ENCODE results near the gene KCNMA1.

DNA sequence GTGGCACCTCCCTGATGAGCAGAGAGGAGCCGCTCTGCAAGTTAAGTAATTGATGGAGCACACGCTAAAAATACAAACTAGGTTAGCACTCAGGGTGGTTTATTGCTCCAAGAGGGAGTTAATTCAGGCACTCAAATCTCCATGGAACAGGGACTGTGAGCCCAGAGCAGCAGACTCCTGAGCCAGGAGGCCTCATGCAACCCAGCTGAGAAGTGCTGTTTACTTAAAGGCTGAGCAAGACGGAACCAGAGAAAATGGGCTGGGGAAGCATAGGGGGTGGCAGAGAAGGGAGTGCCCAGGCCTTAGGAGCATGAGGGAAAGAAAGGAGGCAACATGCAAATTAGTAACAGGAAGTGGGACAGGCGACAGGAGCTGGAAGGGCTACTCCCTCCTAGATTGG is 174.1 kb downstream of the KCNMA1 start:
- no peak for TF ChIP-seq POLR2A (IDR thresholded peaks at IDR 0.05)
- TF ChIP-seq, protein P1, sequence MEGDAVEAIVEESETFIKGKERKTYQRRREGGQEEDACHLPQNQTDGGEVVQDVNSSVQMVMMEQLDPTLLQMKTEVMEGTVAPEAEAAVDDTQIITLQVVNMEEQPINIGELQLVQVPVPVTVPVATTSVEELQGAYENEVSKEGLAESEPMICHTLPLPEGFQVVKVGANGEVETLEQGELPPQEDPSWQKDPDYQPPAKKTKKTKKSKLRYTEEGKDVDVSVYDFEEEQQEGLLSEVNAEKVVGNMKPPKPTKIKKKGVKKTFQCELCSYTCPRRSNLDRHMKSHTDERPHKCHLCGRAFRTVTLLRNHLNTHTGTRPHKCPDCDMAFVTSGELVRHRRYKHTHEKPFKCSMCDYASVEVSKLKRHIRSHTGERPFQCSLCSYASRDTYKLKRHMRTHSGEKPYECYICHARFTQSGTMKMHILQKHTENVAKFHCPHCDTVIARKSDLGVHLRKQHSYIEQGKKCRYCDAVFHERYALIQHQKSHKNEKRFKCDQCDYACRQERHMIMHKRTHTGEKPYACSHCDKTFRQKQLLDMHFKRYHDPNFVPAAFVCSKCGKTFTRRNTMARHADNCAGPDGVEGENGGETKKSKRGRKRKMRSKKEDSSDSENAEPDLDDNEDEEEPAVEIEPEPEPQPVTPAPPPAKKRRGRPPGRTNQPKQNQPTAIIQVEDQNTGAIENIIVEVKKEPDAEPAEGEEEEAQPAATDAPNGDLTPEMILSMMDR (IDR thresholded peaks at IDR 0.05) = no peak
